ENCODE measurements around the gene GPRIN2.
"Not testable (repeated sequence)": the region's sequence is repeated elsewhere in the genome, so short reads cannot be mapped to it uniquely, and the experiment has no call there.

The GPRIN2 gene

DNA sequence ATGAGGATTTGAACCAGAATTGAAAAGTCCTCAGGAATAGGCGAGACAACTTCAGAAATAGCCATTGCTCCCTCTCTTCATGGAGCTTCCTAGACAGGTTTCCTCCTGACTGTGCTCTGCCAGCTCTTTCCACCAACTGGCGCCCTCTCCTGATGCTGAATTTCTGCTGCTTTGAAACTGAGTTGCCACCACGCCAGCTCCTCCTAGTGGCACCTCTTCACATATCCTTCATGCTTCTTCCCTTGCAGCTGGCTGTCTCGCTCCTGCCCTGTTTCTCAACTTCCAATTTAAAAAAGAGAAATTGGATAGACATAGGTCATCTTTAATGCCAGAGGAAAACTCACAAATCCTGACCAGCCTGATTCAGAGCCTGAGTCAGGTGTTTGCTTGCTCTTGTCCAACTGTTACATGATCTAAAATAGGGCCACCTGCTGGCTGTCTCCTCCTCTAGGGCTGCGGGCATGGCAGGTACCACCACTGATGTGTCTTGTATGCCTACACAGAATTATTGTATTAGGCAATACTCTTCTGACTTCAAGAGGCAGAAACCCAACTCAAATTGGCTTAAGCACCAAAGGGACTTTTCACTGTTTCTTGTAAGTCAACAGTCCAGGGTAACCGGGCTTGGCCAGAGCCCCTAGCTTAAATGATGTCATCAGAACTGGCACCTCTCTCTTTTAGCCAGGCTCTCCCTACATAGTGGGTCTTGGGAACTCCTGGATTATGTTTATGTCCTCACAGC, 9.3 kb upstream of the GPRIN2 start:
- DNase-seq: not testable (repeated sequence)

DNA sequence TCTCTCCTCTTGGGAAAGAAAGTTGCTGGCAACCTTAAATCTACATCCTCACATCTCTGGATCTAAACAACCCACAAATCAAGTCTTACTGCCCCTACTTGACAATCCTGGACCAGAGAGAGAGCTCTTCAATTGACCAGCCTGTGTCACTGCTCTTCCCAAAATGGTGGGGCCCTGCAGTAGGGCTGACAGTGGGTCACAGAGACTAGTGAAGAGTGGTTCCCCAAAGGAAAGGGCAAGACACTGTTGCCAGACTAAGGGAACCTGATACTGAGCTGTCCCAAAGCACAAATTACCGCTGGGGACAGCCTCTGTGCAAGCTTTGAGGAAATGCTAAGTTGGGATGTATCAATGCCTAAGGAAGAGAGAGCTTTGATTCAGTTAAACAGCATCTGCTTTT, 4.5 kb upstream of the GPRIN2 start:
- no peak for DNase-seq

GRCh38 chr10:46560381-46560780, 3.9 kb upstream of the GPRIN2 start:
- DNase-seq: no peak

- no peak for DNase-seq
These were observed 2.8 kb upstream of the GPRIN2 start for GRCh38 chr10:46559231-46559671.

GRCh38 chr10:46558392-46559185, 2.1 kb upstream of the GPRIN2 start:
- no peak for DNase-seq

DNA sequence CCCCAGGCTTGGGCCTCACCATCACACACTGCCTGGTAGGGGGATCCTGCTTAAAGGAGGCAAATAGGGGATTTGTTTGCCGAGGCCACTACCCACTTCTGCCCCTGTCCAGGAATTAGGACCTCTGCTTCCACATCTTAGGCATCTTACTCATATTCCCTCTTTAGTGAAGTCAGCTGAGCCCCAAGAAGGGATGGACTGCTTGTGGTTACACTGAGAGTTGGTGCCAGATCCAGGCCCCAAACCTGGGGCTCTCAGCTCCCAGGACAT, 1.6 kb upstream of the GPRIN2 start:
- DNase-seq: no peak

DNA sequence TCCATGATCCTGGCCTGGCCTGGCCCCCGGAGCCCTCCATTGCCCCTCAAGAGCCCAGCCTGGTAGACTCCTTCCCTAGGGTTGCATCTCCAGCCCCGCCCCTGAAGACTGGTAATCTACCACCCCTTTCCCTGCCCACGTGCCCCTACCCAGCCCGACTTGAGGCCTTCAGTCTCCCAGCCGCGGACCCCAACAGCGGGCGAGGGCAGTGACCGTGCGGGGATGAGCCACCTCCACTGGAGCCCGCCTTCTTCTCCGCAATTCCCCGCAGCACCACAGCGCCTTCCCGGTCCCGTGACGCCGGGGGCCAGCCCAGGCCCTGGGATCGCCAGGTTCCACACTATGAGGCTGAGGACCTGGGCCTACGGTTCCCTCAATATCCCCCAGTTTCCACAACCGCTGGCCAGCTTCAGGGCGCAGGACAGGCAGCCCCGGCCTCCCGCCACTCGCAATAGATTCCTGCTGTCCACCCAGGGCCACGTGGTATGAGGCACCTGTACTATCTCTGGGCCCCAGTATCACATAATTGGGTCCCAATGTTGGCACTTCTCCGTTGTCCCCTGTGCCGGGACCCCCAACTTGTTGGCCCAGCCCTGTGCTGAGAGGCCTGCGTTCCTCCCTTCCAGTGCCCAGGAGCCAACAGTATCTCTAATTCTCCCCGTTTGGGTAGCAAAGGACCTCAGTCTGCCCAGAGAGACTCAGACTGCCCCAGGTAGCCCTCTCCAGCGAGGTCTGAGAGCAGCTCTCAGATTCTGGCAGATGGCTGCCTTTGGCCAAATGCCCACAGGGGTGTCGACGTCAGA, 1.1 kb upstream of the GPRIN2 start:
- no peak for DNase-seq

DNA sequence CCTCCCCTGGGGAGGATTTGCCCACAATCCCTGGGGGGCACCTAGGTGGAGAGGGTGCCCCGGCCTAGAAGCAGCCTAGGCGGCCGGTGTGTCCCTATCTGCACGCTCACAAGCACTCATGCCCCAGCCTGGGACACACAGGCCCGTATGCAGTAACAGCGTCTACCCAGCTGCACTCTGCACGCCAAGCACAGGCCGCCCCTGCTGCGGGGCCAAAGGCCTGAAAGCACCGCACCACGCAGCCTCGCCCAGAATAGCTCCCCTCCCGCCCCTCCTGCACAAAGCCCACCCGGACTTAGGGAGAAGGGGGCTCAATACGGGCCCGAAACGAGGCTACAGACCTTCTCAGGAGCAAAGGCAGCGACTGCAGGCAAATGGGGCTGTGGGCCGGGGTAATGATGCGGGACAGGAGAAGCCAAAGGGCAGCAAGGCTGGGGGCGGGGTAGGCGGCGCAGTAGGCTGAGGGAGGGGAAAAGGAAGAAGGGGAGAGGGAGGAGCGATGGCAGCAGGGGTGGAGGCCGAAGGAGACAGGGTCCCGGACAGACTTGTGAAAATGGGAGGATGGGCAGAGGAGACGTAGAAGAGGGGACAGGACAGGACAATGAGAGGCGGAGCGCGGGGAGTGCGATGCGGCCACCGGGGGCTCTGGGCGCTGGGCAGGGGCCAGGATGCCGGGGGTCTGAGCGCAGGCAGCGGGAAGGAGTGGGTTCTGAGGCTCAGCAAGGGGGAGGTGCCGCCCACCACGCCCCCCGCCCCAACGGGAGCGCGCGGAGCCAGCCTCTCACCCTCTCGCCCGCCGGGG, 544 bp downstream of the GPRIN2 start:
- no peak for DNase-seq

DNA sequence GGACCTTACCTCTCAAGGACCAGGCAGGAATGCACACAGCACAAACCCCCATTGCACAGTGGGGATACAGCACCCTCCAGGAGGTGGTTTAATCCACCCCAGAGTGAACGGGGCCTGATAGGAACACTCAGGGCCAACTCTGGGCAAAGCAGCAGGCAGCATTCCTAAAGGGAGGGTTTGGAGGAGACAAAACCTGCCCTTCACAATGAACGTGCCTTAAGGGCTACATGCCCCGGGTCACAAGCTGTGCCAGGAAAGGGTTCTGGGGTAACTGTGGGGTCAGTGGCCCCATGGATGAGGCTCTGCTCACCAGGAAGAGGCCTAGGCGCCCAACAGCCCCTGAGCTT, 1.1 kb downstream of the GPRIN2 start:
- DNase-seq: no peak

DNA sequence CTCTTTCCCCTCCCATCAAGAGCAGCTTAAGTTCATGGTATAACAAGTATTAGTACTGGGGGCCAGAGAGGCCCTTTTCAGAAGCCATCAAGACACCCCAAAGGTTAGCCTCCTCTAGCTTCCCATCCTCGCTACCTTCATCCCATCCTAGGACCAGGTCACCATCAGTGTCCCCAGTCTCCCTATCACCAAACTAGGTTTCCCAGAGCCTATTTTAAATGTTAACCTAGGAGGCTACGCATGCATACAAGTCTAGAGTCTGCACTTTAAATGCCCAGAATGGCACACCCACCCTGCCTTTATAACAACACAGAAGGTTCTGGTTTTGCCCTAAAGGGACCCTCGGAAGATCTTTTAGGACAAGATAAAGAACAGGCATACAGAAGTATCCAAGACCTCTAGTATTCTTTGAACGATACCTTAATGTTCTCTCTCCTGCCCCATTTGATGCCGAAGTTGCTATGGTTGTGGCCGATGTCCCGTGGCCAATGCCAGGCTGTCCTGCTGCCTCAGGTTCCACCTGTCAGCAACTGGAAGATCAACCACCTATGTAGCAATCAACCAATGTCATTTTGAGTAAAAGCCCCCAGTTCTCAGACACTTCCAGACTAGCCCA, 2.2 kb downstream of the GPRIN2 start:
- DNase-seq: no peak

- DNase-seq: no peak
These were observed 3.0 kb downstream of the GPRIN2 start for GRCh38 chr10:46553238-46554049.

GRCh38 chr10:46552526-46553237, 3.8 kb downstream of the GPRIN2 start:
- DNase-seq: no peak

DNA sequence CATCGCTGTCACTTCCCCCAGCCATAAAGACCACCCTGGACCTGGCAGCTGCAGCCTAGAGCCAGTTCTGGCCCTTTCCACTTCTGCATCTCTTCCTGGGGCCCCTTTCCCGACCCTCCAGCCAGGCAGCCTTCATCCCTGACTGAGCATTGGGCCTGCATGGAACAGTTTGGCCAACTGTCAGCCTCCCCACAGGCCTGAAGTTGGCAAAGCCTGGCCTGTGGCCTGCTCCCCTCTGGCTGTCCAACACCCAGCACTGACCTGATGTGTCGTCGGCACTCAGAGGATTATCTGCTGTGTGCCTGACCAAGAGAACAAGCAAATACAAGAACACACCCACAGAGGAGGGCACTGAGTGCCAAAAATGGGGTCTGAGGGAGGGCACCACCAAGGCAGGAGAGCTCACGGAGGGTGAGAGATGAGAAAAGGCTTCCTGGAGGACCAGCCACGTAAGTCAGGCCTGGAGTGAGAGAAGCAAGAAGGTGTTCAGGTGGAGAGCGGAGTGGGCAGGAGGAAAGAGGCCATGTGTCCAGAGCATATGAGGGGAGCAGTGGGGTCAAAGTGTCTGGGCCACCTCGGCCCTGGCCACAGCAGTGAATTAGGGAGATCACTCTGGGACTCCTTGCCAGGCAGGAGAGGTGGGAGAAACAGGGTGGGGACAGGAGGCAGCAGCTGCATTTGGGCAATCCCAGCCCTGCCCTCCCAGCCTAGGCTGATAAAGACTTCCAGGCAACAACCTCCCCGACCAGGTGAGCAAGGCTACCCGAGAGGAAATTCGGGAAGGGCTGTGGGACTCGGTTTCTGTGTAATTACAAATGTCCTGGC, 4.5 kb downstream of the GPRIN2 start:
- no peak for DNase-seq

- DNase-seq: no peak
These were observed 5.4 kb downstream of the GPRIN2 start for GRCh38 chr10:46550795-46551700.

GRCh38 chr10:46550076-46550790, 6.2 kb downstream of the GPRIN2 start:
- no peak for DNase-seq

GRCh38 chr10:46549171-46550075, 7.0 kb downstream of the GPRIN2 start:
- DNase-seq: no peak

DNA sequence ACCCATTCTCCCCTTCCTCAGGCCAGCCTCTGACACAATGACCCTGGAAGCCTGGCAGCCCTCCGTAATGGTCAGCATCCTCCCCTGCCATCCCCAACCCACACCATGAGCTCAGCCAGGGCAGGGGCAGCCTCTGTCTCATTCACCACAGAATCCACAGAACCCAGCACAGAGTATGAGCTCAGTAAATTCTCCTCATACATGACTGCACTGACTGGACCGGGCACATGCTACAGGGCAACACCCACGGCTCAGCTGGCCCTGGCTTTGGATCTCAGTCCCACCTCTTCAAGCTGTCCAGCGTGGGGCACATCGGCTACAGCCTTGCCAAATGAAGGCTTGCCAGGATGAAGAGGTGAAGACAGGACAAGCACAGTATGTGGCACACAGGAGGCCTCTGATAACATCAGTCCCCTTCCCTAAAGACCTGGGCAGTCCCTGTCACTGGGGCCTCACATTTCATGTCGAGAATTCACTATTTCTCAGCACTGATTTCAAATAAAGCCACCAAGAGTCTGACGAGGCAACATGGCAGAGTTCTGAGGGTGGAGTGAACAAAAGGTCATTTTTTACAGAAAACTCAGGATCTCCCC, 7.9 kb downstream of the GPRIN2 start:
- DNase-seq: no peak
